H1 (cell line): ENCODE results near the gene ELFN2. TPM values are rescaled to one million over a fixed set of nuclear protein-coding genes. Genes with fewer than 3 reads are reported as not detected.

ENCODE experiments used
- CTCF ChIA-PET: fragments of 300-600 bp; sonication (Branson Sonifier 250); formaldehyde crosslinking; loops from one replicate; lab custom pipeline; 2021; ENCODE audit not compliant: partially characterized antibody; lab: Charles Lee
- POLR2A ChIA-PET: fragments of 300-600 bp; sonication (Branson Sonifier 250); formaldehyde crosslinking; loops from one replicate; lab custom pipeline; 2021; ENCODE audit warnings: inconsistent platforms; ENCODE audit not compliant: partially characterized antibody; lab: Charles Lee
- DNase-seq, 2 experiments: peaks; one replicate each; pipeline versions ENCODE4 v3.0.0 to v3.0.0-alpha.2; 2010 to 2022; ENCODE audit warnings: low spot score in 2 of 2, low read depth in 1 of 2, mixed read lengths in 1 of 2
- FAIRE-seq: peaks from 2 replicates; lab custom pipeline; 2011; peaks lifted over from hg19 to GRCh38; lab: Jason Lieb, UNC
- H2AFZ ChIP-seq: 2 replicates; pipeline ENCODE4 v1.8.1; 2012; ENCODE audit warnings: low read length, inconsistent platforms
- H2AK5ac ChIP-seq: 2 replicates; pipeline ENCODE4 v1.6.1; 2013; ENCODE audit warnings: low read depth, low read length
- H2BK120ac ChIP-seq: replicated peaks from 2 replicates; pipeline ENCODE3; 2013; ENCODE audit warnings: low read depth, low read length, inconsistent platforms
- H2BK12ac ChIP-seq: 2 replicates; pipeline ENCODE4 v1.6.1; 2013; ENCODE audit warnings: low read depth, low read length
- H2BK15ac ChIP-seq: 2 replicates; pipeline ENCODE4 v1.6.1; 2013; ENCODE audit warnings: low read length
- H2BK20ac ChIP-seq: 2 replicates; pipeline ENCODE4 v1.6.1; 2013; ENCODE audit warnings: low read length
- H2BK5ac ChIP-seq: 2 replicates; pipeline ENCODE4 v1.6.1; 2013; ENCODE audit warnings: low read depth, low read length
- H3K14ac ChIP-seq: 2 replicates; pipeline ENCODE4 v1.6.1; 2013; ENCODE audit warnings: inconsistent platforms; ENCODE audit not compliant: insufficient read length
- H3K18ac ChIP-seq: 2 replicates; pipeline ENCODE4 v1.6.1; 2013; ENCODE audit warnings: low read length; ENCODE audit errors: extremely low read depth
- H3K23ac ChIP-seq: 2 replicates; pipeline ENCODE4 v1.6.1; 2013; ENCODE audit warnings: inconsistent platforms; ENCODE audit not compliant: insufficient read length
- H3K23me2 ChIP-seq: 2 replicates; pipeline ENCODE4 v1.6.1; 2013; ENCODE audit warnings: low read depth, low read length
- H3K27ac ChIP-seq: 2 replicates; pipeline ENCODE4 v1.6.1; 2011; ENCODE audit warnings: low read depth, low read length, inconsistent platforms
- H3K27me3 ChIP-seq, 4 experiments: replicated peaks in 1 of 4; 1 replicate in 1 of 4; 2 replicates in 3 of 4; pipeline versions ENCODE4 v1.6.1 to v1.8.1; 2011 to 2013; ENCODE audit warnings: low read length in 3 of 4, mild to moderate bottlenecking in 3 of 4, inconsistent platforms in 2 of 4, mixed read lengths in 2 of 4, moderate library complexity in 1 of 4; ENCODE audit not compliant: control insufficient read depth in 3 of 4, insufficient read depth in 3 of 4; ENCODE audit errors: extremely low read depth in 1 of 4
- H3K36me3 ChIP-seq, 4 experiments: 2 replicates each; pipeline versions ENCODE4 v1.6.1 to v1.8.1; 2011 to 2013; ENCODE audit warnings: mild to moderate bottlenecking in 4 of 4, low read length in 3 of 4, moderate library complexity in 2 of 4, control low read depth in 1 of 4, inconsistent platforms in 1 of 4; ENCODE audit not compliant: insufficient read depth in 4 of 4, control insufficient read depth in 2 of 4
- H3K4ac ChIP-seq: replicated peaks from 2 replicates; pipeline ENCODE3; 2013; ENCODE audit warnings: low read length, low read depth, mixed read lengths, inconsistent platforms; ENCODE audit not compliant: insufficient read length
- H3K4me1 ChIP-seq, 4 experiments: replicated peaks in 1 of 4; 1 replicate in 1 of 4; 2 replicates in 3 of 4; pipeline versions ENCODE4 v1.6.1 to v1.8.1; 2011 to 2013; ENCODE audit warnings: low read length in 3 of 4, inconsistent platforms in 2 of 4, mixed read lengths in 1 of 4; ENCODE audit not compliant: insufficient read depth in 4 of 4, control insufficient read depth in 3 of 4
- H3K4me2 ChIP-seq, 2 experiments: 2 replicates each; pipeline versions ENCODE4 v1.6.1 to v1.8.1; 2011 to 2013; ENCODE audit warnings: low read depth in 2 of 2, low read length in 2 of 2, control low read depth in 1 of 2, inconsistent platforms in 1 of 2, mild to moderate bottlenecking in 1 of 2; ENCODE audit not compliant: insufficient read depth in 1 of 2
- H3K4me3 ChIP-seq, 4 experiments: fragments of 200-600, 300-600 bp in 1 of 4; sonication (generic), shearing (Covaris generic), sonication (Bioruptor Twin) in 1 of 4; 2 replicates each; pipeline versions ENCODE4 v1.5.1 to v1.8.1; 2011 to 2016; ENCODE audit warnings: low read length in 4 of 4, low read depth in 3 of 4, control low read depth in 2 of 4, inconsistent platforms in 2 of 4, mild to moderate bottlenecking in 2 of 4, mixed read lengths in 1 of 4, moderate library complexity in 1 of 4; ENCODE audit not compliant: insufficient read depth in 2 of 4; ENCODE audit errors: extremely low read depth in 1 of 4
- H3K56ac ChIP-seq: replicated peaks from 2 replicates; pipeline ENCODE3; 2013; ENCODE audit warnings: low read depth, mild to moderate bottlenecking, mixed read lengths, low read length, inconsistent platforms; ENCODE audit not compliant: insufficient read length
- H3K79me1 ChIP-seq: 2 replicates; pipeline ENCODE4 v1.6.1; 2013; ENCODE audit warnings: low read depth, low read length, control low read depth
- H3K79me2 ChIP-seq, 2 experiments: 2 replicates each; pipeline versions ENCODE4 v1.6.1 to v1.8.1; 2012 to 2013; ENCODE audit warnings: low read length in 2 of 2, mild to moderate bottlenecking in 2 of 2, inconsistent platforms in 1 of 2; ENCODE audit not compliant: insufficient read depth in 2 of 2, control insufficient read depth in 1 of 2
- H3K9ac ChIP-seq, 4 experiments: replicated peaks in 1 of 4; 1 replicate in 1 of 4; 2 replicates in 3 of 4; pipeline versions ENCODE4 v1.6.1 to v1.8.1; 2011 to 2013; ENCODE audit warnings: low read depth in 3 of 4, low read length in 3 of 4, control low read depth in 2 of 4, mild to moderate bottlenecking in 2 of 4, moderate library complexity in 2 of 4, inconsistent platforms in 1 of 4; ENCODE audit errors: extremely low read depth in 1 of 4
- H3K9me3 ChIP-seq, 2 experiments: 2 replicates each; pipeline versions ENCODE4 v1.6.1 to v1.8.1; 2012 to 2013; ENCODE audit warnings: mild to moderate bottlenecking in 2 of 2, moderate library complexity in 2 of 2, control low read depth in 1 of 2, inconsistent platforms in 1 of 2, low read depth in 1 of 2, low read length in 1 of 2, mixed read lengths in 1 of 2; ENCODE audit not compliant: insufficient read depth in 2 of 2
- H4K20me1 ChIP-seq, 2 experiments: replicated peaks in 1 of 2; 2 replicates each; pipeline versions ENCODE3 to v1.8.1; 2011 to 2013; ENCODE audit warnings: inconsistent platforms in 2 of 2, low read length in 2 of 2, mild to moderate bottlenecking in 1 of 2; ENCODE audit not compliant: insufficient read depth in 2 of 2, control insufficient read depth in 1 of 2
- H4K5ac ChIP-seq: 2 replicates; pipeline ENCODE4 v1.6.1; 2013; ENCODE audit warnings: low read length, low read depth, mixed read lengths, inconsistent platforms; ENCODE audit not compliant: insufficient read length
- H4K8ac ChIP-seq: 2 replicates; pipeline ENCODE4 v1.8.0; 2013; ENCODE audit warnings: mild to moderate bottlenecking, moderate library complexity, low read length, inconsistent platforms; ENCODE audit not compliant: insufficient read depth; ENCODE audit errors: extremely low read depth
- H4K91ac ChIP-seq: replicated peaks from 2 replicates; pipeline ENCODE3; 2013; ENCODE audit warnings: low read length, mixed read lengths, inconsistent platforms; ENCODE audit not compliant: insufficient read length
- BACH1 ChIP-seq: IDR thresholded peaks from 2 replicates; pipeline ENCODE4 v1.6.1; 2012; ENCODE audit warnings: low read length, improper control_type of control experiment
- EP300 ChIP-seq, 2 experiments: IDR thresholded peaks; 1 replicate in 1 of 2; 2 replicates in 1 of 2; pipeline ENCODE4 v1.6.1; 2011 to 2012; ENCODE audit warnings: low read depth in 2 of 2, low read length in 2 of 2, mild to moderate bottlenecking in 2 of 2, borderline replicate concordance in 1 of 2, inconsistent platforms in 1 of 2, moderate library complexity in 1 of 2
- RNF2 ChIP-seq: fragments of 200-900, 300-1000 bp; sonication (generic); IDR thresholded peaks from 2 replicates; pipeline ENCODE4 v1.7.1; 2016; ENCODE audit warnings: borderline replicate concordance, low read depth, mild to moderate bottlenecking, antibody characterized with exemption, low read length; ENCODE audit not compliant: poor library complexity, severe bottlenecking; ENCODE audit errors: missing control alignments
- SAP30 ChIP-seq: fragments of 300-600 bp; sonication (generic); IDR thresholded peaks from 2 replicates; pipeline ENCODE4 v1.7.1; 2012; ENCODE audit warnings: low read length, moderate library complexity, mild to moderate bottlenecking, inconsistent platforms; ENCODE audit not compliant: insufficient read depth, insufficient replicate concordance
- WGBS, 2 experiments: shearing (Covaris generic) in 1 of 2; methylation state at CpG; one replicate each; pipeline versions ENCODE4 v1.1.6 to v1.1.7; 2013 to 2015; ENCODE audit warnings: low lambda C conversion rate in 2 of 2, mixed read lengths in 2 of 2, inconsistent platforms in 1 of 2, low coverage in 1 of 2, missing lambda C conversion rate in 1 of 2; ENCODE audit not compliant: insufficient replicate concordance in 2 of 2, insufficient coverage in 1 of 2, insufficient read length in 1 of 2; ENCODE audit errors: extremely low coverage in 1 of 2, missing lambda C conversion rate in 1 of 2; 5-methylcytosine and 5-hydroxymethylcytosine counted together
- polyA plus RNA-seq, 7 experiments: library from polyadenylated mRNA; depleted of rRNA in 3 of 7; stranded (reverse) in 5 of 7; unstranded in 2 of 7; fragments of >200 nt in 5 of 7; fragments of 200-250 nt in 2 of 7; gene quantifications; 1 replicate in 5 of 7; 2 replicates in 1 of 7; 4 replicates in 1 of 7; pipeline versions ENCODE4 v1.2.1 to v1.2.3, GENCODE V29; 2011 to 2013; ENCODE audit warnings: missing spikeins in 2 of 7, mixed read lengths in 2 of 7
- total RNA-seq: library from RNA; stranded (reverse); fragmentation: NEBNext Ultra II Directional; extraction: Animal tissue kit (Norgen Biotek cat#: 25700); gene quantifications from 2 replicates; pipeline ENCODE4 v1.2.1, GENCODE V29; 2021

ELFN2 gene
- total and polyA plus RNA-seq, 2 of the 8 experiments (the other 6 are each of a cell fraction or from before 2014, with no cell fraction given) = 0.63 to 0.88 TPM

GRCh38 chr22:37415210-37415609 is 12.1 kb downstream of the ELFN2 start:
- peaks cover 0 to 20% (median 14%) of the 10 kb centered on the region in 4 experiments; a peak in 6 of 7 replicates for H3K4me1 ChIP-seq
- peaks cover 0 to 2% of the 10 kb centered on the region in 2 experiments for H4K20me1 ChIP-seq
- no peak overlapping the region for H3K56ac ChIP-seq
- no peak overlapping the region for H2BK12ac ChIP-seq
- no peaks in the 10 kb centered on the region for H3K9me3 ChIP-seq
- H2BK20ac ChIP-seq = no peak overlapping the region
- H4K8ac ChIP-seq = no peak overlapping the region
- H3K23me2 ChIP-seq = peaks cover 6% of the 10 kb centered on the region; the same call in 1 of the 2 replicates
- no peak overlapping the region for H3K23ac ChIP-seq
- no peak overlapping the region for H3K18ac ChIP-seq
- no peak for TF ChIP-seq RNF2
- no peak for TF ChIP-seq SAP30
- no peak for TF ChIP-seq BACH1
- no peak for TF ChIP-seq EP300 (IDR thresholded peaks at IDR 0.05; ENCODE audit: borderline replicate concordance in 1 of 2, low read depth in 2 of 2, low read length in 2 of 2)
- no peaks in the 10 kb centered on the region for H3K79me1 ChIP-seq
- H4K91ac ChIP-seq = no peak overlapping the region
- no peak overlapping the region for H2AFZ ChIP-seq
- no peak overlapping the region for H2BK120ac ChIP-seq
- no peak overlapping the region for H3K27ac ChIP-seq
- POLR2A ChIA-PET = no interaction called here
- H3K36me3 ChIP-seq = no peaks in the 10 kb centered on the region
- no peak overlapping the region for H4K5ac ChIP-seq
- H3K4me2 ChIP-seq = no peak overlapping the region
- FAIRE-seq (no peak), DNase-seq (no peak)
- peaks cover 0 to 11% (median 9%) of the 10 kb centered on the region in 4 experiments; a peak in 3 of 7 replicates for H3K27me3 ChIP-seq
- H3K14ac ChIP-seq = no peak overlapping the region
- H2BK15ac ChIP-seq = no peak overlapping the region
- H3K9ac ChIP-seq = no peak overlapping the region
- 0 out of 2 replicates have a peak overlapping the region, but pooled peaks have one; percentile 15 for H2AK5ac ChIP-seq
- no peak overlapping the region for H2BK5ac ChIP-seq
- CTCF ChIA-PET = interaction anchor here (0.8 to 2.1 kb wide), 3 partner anchors 13 to 91 kb away, joined by 3 to 6 read pairs (median 3); no protein-coding TSS in a partner anchor
- WGBS, 2 experiments = 90% methylated on average over 8 of the region's 8 CpGs; no CpG with 5 or more reads in 1 of the 2 experiments
- no peak overlapping the region for H3K4ac ChIP-seq
- no peak overlapping the region for H3K4me3 ChIP-seq
- no peaks in the 10 kb centered on the region for H3K79me2 ChIP-seq
